Endothelial cell of umbilical vein (primary cell): ENCODE measurements around the gene DYNLT5. TPM values are rescaled to one million over a fixed set of nuclear protein-coding genes. Genes with fewer than 3 reads are reported as not detected.

Source experiments
- BruUV-seq: library from RNA; stranded (reverse); fragments of 400-500 nt; replicated peaks from 2 replicates; lab custom pipeline; 2021; lab: Mats Ljungman, UMichigan
- CTCF ChIA-PET: fragments of 300-600, 350-600 bp; sonication (Branson Sonifier 250); formaldehyde crosslinking; loops from one replicate; lab custom pipeline; 2021; ENCODE audit warnings: antibody characterized with exemption, inconsistent platforms; lab: Charles Lee
- POLR2A ChIA-PET: fragments of 300-600, 350-600 bp; sonication (Branson Sonifier 250); formaldehyde crosslinking; loops from one replicate; lab custom pipeline; 2021; ENCODE audit warnings: antibody characterized with exemption, inconsistent platforms; lab: Charles Lee
- DNase-seq: peaks from one replicate; pipeline ENCODE4 v3.0.0-alpha.2; 2011; ENCODE audit warnings: low read depth, low spot score
- FAIRE-seq: peaks from 2 replicates; lab custom pipeline; 2011; peaks lifted over from hg19 to GRCh38; lab: Jason Lieb, UNC
- H2AFZ ChIP-seq: 2 replicates; pipeline ENCODE4 v1.6.0; 2012; ENCODE audit warnings: low read depth, low read length, control low read depth, inconsistent platforms
- H3K27ac ChIP-seq: 2 replicates; pipeline ENCODE4 v1.5.1; 2011; ENCODE audit warnings: low read depth, mild to moderate bottlenecking, control low read depth, low read length, moderate library complexity; ENCODE audit not compliant: insufficient read depth
- H3K27me3 ChIP-seq, 2 experiments: 2 replicates each; pipeline versions ENCODE4 v1.6.0 to v1.6.1; 2011; ENCODE audit warnings: low read length in 2 of 2, mixed read lengths in 1 of 2; ENCODE audit not compliant: control insufficient read depth in 2 of 2, insufficient read depth in 2 of 2
- H3K36me3 ChIP-seq, 2 experiments: 2 replicates in 1 of 2; 3 replicates in 1 of 2; pipeline ENCODE4 v1.5.1; 2011; ENCODE audit warnings: low read length in 2 of 2, mild to moderate bottlenecking in 1 of 2, moderate library complexity in 1 of 2; ENCODE audit not compliant: control insufficient read depth in 2 of 2, insufficient read depth in 2 of 2; ENCODE audit errors: extremely low read depth in 1 of 2
- H3K4me1 ChIP-seq: 3 replicates; pipeline ENCODE4 v1.5.1; 2011; ENCODE audit warnings: mild to moderate bottlenecking, low read length; ENCODE audit not compliant: control insufficient read depth, insufficient read depth; ENCODE audit errors: extremely low read depth
- H3K4me2 ChIP-seq: 2 replicates; pipeline ENCODE4 v1.6.1; 2011; ENCODE audit warnings: low read length, control low read depth, mixed read lengths; ENCODE audit not compliant: insufficient read depth
- H3K4me3 ChIP-seq, 3 experiments: fragments of 200-600 bp in 1 of 3; sonication (generic), shearing (Covaris generic) in 1 of 3; replicated peaks in 1 of 3; 2 replicates each; pipeline ENCODE4 v1.5.1; 2011 to 2016; ENCODE audit warnings: control low read depth in 3 of 3, low read length in 3 of 3, mild to moderate bottlenecking in 2 of 3, inconsistent platforms in 1 of 3, low read depth in 1 of 3, moderate library complexity in 1 of 3; ENCODE audit not compliant: insufficient read depth in 1 of 3
- H3K79me2 ChIP-seq: 2 replicates; pipeline ENCODE4 v1.6.0; 2012; ENCODE audit warnings: low read length, inconsistent platforms; ENCODE audit not compliant: control insufficient read depth, insufficient read depth
- H3K9ac ChIP-seq: replicated peaks from 2 replicates; pipeline ENCODE3; 2011; ENCODE audit warnings: low read length, control low read depth; ENCODE audit not compliant: insufficient read depth; ENCODE audit errors: extremely low read depth
- H3K9me1 ChIP-seq: replicated peaks from 3 replicates; pipeline ENCODE4 v1.6.0; 2011; ENCODE audit warnings: mild to moderate bottlenecking, low read length; ENCODE audit not compliant: control insufficient read depth, insufficient read depth; ENCODE audit errors: extremely low read depth
- H3K9me3 ChIP-seq: replicated peaks from 2 replicates; pipeline ENCODE4 v1.5.1; 2012; ENCODE audit warnings: low read length, inconsistent platforms; ENCODE audit not compliant: control insufficient read depth, insufficient read depth
- H4K20me1 ChIP-seq: replicated peaks from 2 replicates; pipeline ENCODE3; 2011; ENCODE audit warnings: mild to moderate bottlenecking, low read length; ENCODE audit not compliant: control insufficient read depth, insufficient read depth; ENCODE audit errors: extremely low read depth
- CTCF ChIP-seq, 2 donors: IDR thresholded peaks; 1 replicate in 1 of 2; 2 replicates in 1 of 2; pipeline ENCODE4 v1.5.1; 2011; ENCODE audit warnings: low read length in 2 of 2, mild to moderate bottlenecking in 2 of 2, moderate library complexity in 2 of 2, control low read depth in 1 of 2, inconsistent platforms in 1 of 2, low read depth in 1 of 2; ENCODE audit not compliant: insufficient read depth in 1 of 2; ENCODE audit errors: extremely low read depth in 1 of 2
- FOS ChIP-seq: IDR thresholded peaks from 2 replicates; pipeline ENCODE4 v1.6.1; 2011; ENCODE audit warnings: mild to moderate bottlenecking, low read length, moderate library complexity, borderline replicate concordance; ENCODE audit not compliant: insufficient read depth
- GATA2 ChIP-seq: IDR thresholded peaks from 2 replicates; pipeline ENCODE4 v1.7.0; 2011; ENCODE audit warnings: low read depth, mild to moderate bottlenecking, moderate library complexity, mixed read lengths, low read length; ENCODE audit not compliant: insufficient read length, insufficient read depth
- JUN ChIP-seq: IDR thresholded peaks from 2 replicates; pipeline ENCODE4 v1.6.1; 2011; ENCODE audit warnings: borderline replicate concordance, low read depth; ENCODE audit not compliant: insufficient read length, insufficient read depth
- MAX ChIP-seq: IDR thresholded peaks from 2 replicates; pipeline ENCODE4 v1.6.1; 2011; ENCODE audit not compliant: insufficient read depth, insufficient read length
- MYC ChIP-seq: IDR thresholded peaks from one replicate; pipeline ENCODE4 v1.6.1; 2011; ENCODE audit warnings: mild to moderate bottlenecking, low read depth, low read length
- POLR2A ChIP-seq: IDR thresholded peaks from 2 replicates; pipeline ENCODE4 v1.6.1; 2012; ENCODE audit warnings: low read depth, mild to moderate bottlenecking, control low read depth, low read length
- POLR2AphosphoS5 ChIP-seq: IDR thresholded peaks from 2 replicates; pipeline ENCODE4 v1.6.1; 2012; ENCODE audit warnings: low read depth, mild to moderate bottlenecking, control low read depth, low read length, moderate library complexity; ENCODE audit not compliant: insufficient read depth
- dilution Hi-C: fragments of 300-500 bp; cut with MboI; formaldehyde crosslinking; loops from one replicate; pipeline ENCODE4 v1.15.0; 2019; ENCODE audit warnings: low sequenced_read_pairs; ENCODE audit not compliant: extremely low pct_ligation_motif_present
- intact Hi-C: fragments of 100-400 bp; cut with micrococcal nuclease; formaldehyde crosslinking; loops from one replicate; pipeline ENCODE4 v1.10.0; 2022
- polyA plus RNA-seq, 4 experiments: library from polyadenylated mRNA; depleted of rRNA in 3 of 4; stranded (reverse) in 3 of 4; unstranded in 1 of 4; fragments of >200 nt; gene quantifications; 2 replicates each; pipeline versions ENCODE4 v1.2.1 to v1.2.3, GENCODE V29; 2011 to 2012; ENCODE audit warnings: missing spikeins in 1 of 4
- total RNA-seq: library from RNA; stranded (reverse); gene quantifications from 2 replicates; pipeline ENCODE4 v1.2.3, GENCODE V29; 2021

Gene DYNLT5
- total and polyA plus RNA-seq, 2 donors (not counting 3 experiments of a cell fraction or from before 2014, with no cell fraction given): 4.0 to 4.5 TPM

- DNase-seq: peak; percentile 8
- Histone ChIP-seq H3K4me3 (peak overlapping the region in 2 of 3 experiments; percentile 27 to 41), H3K9me3 (no peaks in the 10 kb centered on the region), H3K4me1 (peaks cover 26% of the 10 kb centered on the region), H4K20me1 (no peaks in the 10 kb centered on the region), H3K9ac (peak overlapping the region; percentile 42), H3K9me1 (no peaks in the 10 kb centered on the region), H3K27me3 (no peaks in the 10 kb centered on the region), H2AFZ (peak overlapping the region; percentile 79), H3K27ac (peak overlapping the region; percentile 25), H3K79me2 (no peaks in the 10 kb centered on the region), H3K4me2 (peak overlapping the region; percentile 51), H3K36me3 (no peaks in the 10 kb centered on the region)
- TSS peak; percentile 33 for BruUV-seq
- CTCF ChIA-PET: interaction anchor here (1.0 to 2.5 kb wide), 7 partner anchors 11 to 306 kb away, joined by 6 to 14 read pairs (median 7); no protein-coding TSS in a partner anchor
- POLR2A ChIA-PET: no interaction called here
- intact Hi-C loops: loop anchor here (1.0 to 10.0 kb wide), 6 partner anchors 24 to 798 kb away; partner anchors contain the start of genes DNAI4 and MIER1
- no peak for TF ChIP-seq MAX
- TF ChIP-seq FOS: no peak
- TF ChIP-seq POLR2A: no peak
- no peak for TF ChIP-seq POLR2AphosphoS5
- no peak for TF ChIP-seq JUN
- no peak for TF ChIP-seq CTCF (IDR thresholded peaks at IDR 0.05; ENCODE audit: extremely low read depth in 1 of 2, insufficient read depth in 1 of 2, low read depth in 1 of 2, low read length in 2 of 2)
- no peak for TF ChIP-seq GATA2
- no peak for TF ChIP-seq MYC
- FAIRE-seq: no peak
- dilution Hi-C loops: no loop called here
Observed at GRCh38 chr1:66752671-66753371, 562 bp downstream of the DYNLT5 start.
